ENCODE measurements around the gene DGUOK. TPM values are rescaled to one million over a fixed set of nuclear protein-coding genes. Genes with fewer than 3 reads are reported as not detected.

The DGUOK gene
- total and polyA plus RNA-seq, 10 of the 15 experiments (the other 5 are each of a cell fraction or from before 2014, with no cell fraction given): 64.4 to 234 (median 91.4) TPM

- WGBS (ENCODE audit: insufficient coverage, insufficient replicate concordance, low lambda C conversion rate, missing lambda C conversion rate): 54% methylated on average over 4 of the region's 4 CpGs
- Histone ChIP-seq H3K4me2 (ENCODE audit: control insufficient read depth, insufficient read depth) (no peak overlapping the region), H3K4me1 (ENCODE audit: control insufficient read depth, insufficient read depth, low read length) (no peaks in the 10 kb centered on the region), H2AFZ (ENCODE audit: control insufficient read depth, low read depth, low read length) (no peak overlapping the region), H3K9ac (ENCODE audit: control insufficient read depth, insufficient read depth, low read length) (no peak overlapping the region), H3K79me2 (ENCODE audit: control insufficient read depth, insufficient read depth, low read length) (no peaks in the 10 kb centered on the region), H3K27ac (ENCODE audit: control insufficient read depth, insufficient read depth) (no peak overlapping the region), H3K9me3 (replicated peaks; ENCODE audit: control insufficient read depth, insufficient read depth, low read length) (no peaks in the 10 kb centered on the region), H3K27me3 (replicated peaks in 1 of 2; ENCODE audit: control insufficient read depth in 2 of 2, insufficient read depth in 2 of 2, low read length in 1 of 2) (no peaks in the 10 kb centered on the region), H4K20me1 (ENCODE audit: control insufficient read depth, insufficient read depth) (no peaks in the 10 kb centered on the region), H3K36me3 (ENCODE audit: control insufficient read depth in 2 of 2, insufficient read depth in 2 of 2, low read length in 1 of 2) (no peaks in the 10 kb centered on the region), H3K4me3 (no peak overlapping the region)
- ATAC-seq (no peak), FAIRE-seq (no peak), DNase-seq (ENCODE audit: low read depth, low spot score) (no peak)
- SMC1A ChIA-PET (ENCODE audit: uncharacterized antibody, unreplicated experiment): interaction anchor here (1.2 kb wide), 1 partner anchor 153 kb away, joined by 4 read pairs; no protein-coding TSS in a partner anchor
- RAD21 ChIA-PET (ENCODE audit: unreplicated experiment): interaction anchor here (2.2 kb wide), 1 partner anchor 74 kb away, joined by 7 read pairs; no protein-coding TSS in a partner anchor
- in situ Hi-C loops (cut with MboI) (no loop called here), intact Hi-C loops (cut with micrococcal nuclease; ENCODE audit: unreplicated experiment) (no loop called here)
- TF ChIP-seq ESRRA (IDR thresholded peaks at IDR 0.05; ENCODE audit: low read length) (no peak), RUNX3 (IDR thresholded peaks at IDR 0.05; ENCODE audit: low read length) (no peak), SUPT20H (IDR thresholded peaks at IDR 0.05; ENCODE audit: borderline replicate concordance, control insufficient read depth, low read depth, low read length) (no peak), FOXK2 (IDR thresholded peaks at IDR 0.05) (no peak), HCFC1 (IDR thresholded peaks at IDR 0.05; ENCODE audit: low read length) (no peak), NRF1 (conservative IDR thresholded peaks at IDR 0.05; ENCODE audit: low read depth, low read length) (no peak), NFIC (IDR thresholded peaks at IDR 0.05; ENCODE audit: low read depth, low read length) (no peak), NR2F1 (conservative IDR thresholded peaks at IDR 0.05) (no peak), ATF3 (IDR thresholded peaks at IDR 0.05; ENCODE audit: borderline replicate concordance, extremely low read depth, low read depth, low read length) (no peak), SMAD5 (IDR thresholded peaks at IDR 0.05; ENCODE audit: low read depth) (no peak), SPI1 (IDR thresholded peaks at IDR 0.05; ENCODE audit: borderline replicate concordance, insufficient read depth, low read depth, low read length) (no peak), ZNF622 (IDR thresholded peaks at IDR 0.05) (no peak)
- TF ChIP-seq, protein P1, sequence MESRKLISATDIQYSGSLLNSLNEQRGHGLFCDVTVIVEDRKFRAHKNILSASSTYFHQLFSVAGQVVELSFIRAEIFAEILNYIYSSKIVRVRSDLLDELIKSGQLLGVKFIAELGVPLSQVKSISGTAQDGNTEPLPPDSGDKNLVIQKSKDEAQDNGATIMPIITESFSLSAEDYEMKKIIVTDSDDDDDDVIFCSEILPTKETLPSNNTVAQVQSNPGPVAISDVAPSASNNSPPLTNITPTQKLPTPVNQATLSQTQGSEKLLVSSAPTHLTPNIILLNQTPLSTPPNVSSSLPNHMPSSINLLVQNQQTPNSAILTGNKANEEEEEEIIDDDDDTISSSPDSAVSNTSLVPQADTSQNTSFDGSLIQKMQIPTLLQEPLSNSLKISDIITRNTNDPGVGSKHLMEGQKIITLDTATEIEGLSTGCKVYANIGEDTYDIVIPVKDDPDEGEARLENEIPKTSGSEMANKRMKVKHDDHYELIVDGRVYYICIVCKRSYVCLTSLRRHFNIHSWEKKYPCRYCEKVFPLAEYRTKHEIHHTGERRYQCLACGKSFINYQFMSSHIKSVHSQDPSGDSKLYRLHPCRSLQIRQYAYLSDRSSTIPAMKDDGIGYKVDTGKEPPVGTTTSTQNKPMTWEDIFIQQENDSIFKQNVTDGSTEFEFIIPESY (IDR thresholded peaks at IDR 0.05): no peak
- CTCF ChIA-PET: interaction anchor here (0.9 kb wide), 1 partner anchor 81 kb away, joined by 4 read pairs; no protein-coding TSS in a partner anchor
- BruUV-seq (replicated peaks): no TSS peak
- POLR2A ChIA-PET: no interaction called here
These were observed 12.0 kb upstream of the DGUOK start for GRCh38 chr2:73914667-73915066.

Data from GM12878 (cell line).